Stimulated activated CD4-positive, alpha-beta T cell treated with anti-CD3 and anti-CD28 coated beads, Interleukin-4, amount 100 ng/mL, for 4 hours (primary cell): ENCODE results near the gene CTNND2.
"Not testable (repeated sequence)": the region's sequence is repeated elsewhere in the genome, so short reads cannot be mapped to it uniquely, and the experiment has no call there.

Source experiments
- DNase-seq, 2 experiments: peaks; one replicate each; pipeline ENCODE4 v3.0.0-alpha.2; 2020

Gene CTNND2

GRCh38 chr5:11449966-11450365 is 454.3 kb downstream of the CTNND2 start:
- no peak for DNase-seq

- no peak for DNase-seq
These were observed 455.0 kb downstream of the CTNND2 start for GRCh38 chr5:11449217-11449616.

- no peak for DNase-seq
These were observed 460.4 kb downstream of the CTNND2 start for GRCh38 chr5:11443831-11444230.

- DNase-seq: no peak
These were observed 472.1 kb downstream of the CTNND2 start for GRCh38 chr5:11432116-11432515.

- no peak for DNase-seq
These were observed 475.0 kb downstream of the CTNND2 start for GRCh38 chr5:11429254-11429653.

GRCh38 chr5:11427569-11427968 is 476.7 kb downstream of the CTNND2 start:
- no peak for DNase-seq

- DNase-seq: no peak
These were observed 477.8 kb downstream of the CTNND2 start for GRCh38 chr5:11426442-11426841.

- no peak for DNase-seq
These were observed 481.9 kb downstream of the CTNND2 start for GRCh38 chr5:11422342-11422741.

- DNase-seq: no peak
These were observed 483.3 kb downstream of the CTNND2 start for GRCh38 chr5:11420969-11421368.

GRCh38 chr5:11415751-11416150 is 488.5 kb downstream of the CTNND2 start:
- no peak for DNase-seq

GRCh38 chr5:11414732-11415131 is 489.5 kb downstream of the CTNND2 start:
- not testable (repeated sequence) for DNase-seq

GRCh38 chr5:11411621-11412020 is 492.6 kb downstream of the CTNND2 start:
- DNase-seq: no peak

GRCh38 chr5:11407556-11408145 is 496.6 kb downstream of the CTNND2 start:
- no peak for DNase-seq

GRCh38 chr5:11400316-11400715 is 503.9 kb downstream of the CTNND2 start:
- no peak for DNase-seq

GRCh38 chr5:11398728-11399127 is 505.5 kb downstream of the CTNND2 start:
- no peak for DNase-seq

GRCh38 chr5:11397549-11397948 is 506.7 kb downstream of the CTNND2 start:
- no peak for DNase-seq

GRCh38 chr5:11396917-11397316 is 507.3 kb downstream of the CTNND2 start:
- no peak for DNase-seq

GRCh38 chr5:11394933-11395332 is 509.3 kb downstream of the CTNND2 start:
- no peak for DNase-seq

- no peak for DNase-seq
These were observed 513.9 kb downstream of the CTNND2 start for GRCh38 chr5:11390291-11390767.

- no peak for DNase-seq
These were observed 516.9 kb downstream of the CTNND2 start for GRCh38 chr5:11387382-11387781.

GRCh38 chr5:11386398-11386797 is 517.8 kb downstream of the CTNND2 start:
- no peak for DNase-seq

- DNase-seq: no peak
These were observed 518.3 kb downstream of the CTNND2 start for GRCh38 chr5:11385901-11386293.

- DNase-seq: no peak
These were observed 518.9 kb downstream of the CTNND2 start for GRCh38 chr5:11385251-11385900.

- DNase-seq: no peak
These were observed 519.6 kb downstream of the CTNND2 start for GRCh38 chr5:11384441-11385250.
